ENCODE data around the gene KRTAP6-3.

KRTAP6-3 gene

DNA sequence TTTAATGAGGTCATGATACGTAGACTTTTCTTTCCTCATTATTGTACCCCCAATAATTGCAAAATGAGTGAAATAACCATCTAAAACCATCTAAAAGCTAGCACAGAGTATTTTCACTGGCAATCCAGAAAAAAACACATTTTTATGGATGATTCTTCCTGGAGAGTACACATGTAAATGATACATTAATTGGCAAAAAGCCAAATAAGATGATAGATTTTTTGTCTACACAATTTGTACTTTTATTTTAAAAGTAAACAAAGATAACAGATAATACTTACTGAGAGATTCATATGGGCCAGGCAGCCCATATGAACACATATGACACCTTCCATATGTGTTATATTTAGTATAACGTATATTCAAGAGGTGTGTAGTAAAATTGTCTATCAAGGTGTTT, 28.6 kb upstream of the KRTAP6-3 start:
- Histone ChIP-seq H3K9ac (ENCODE audit: low read depth, low read length, poor library complexity, severe bottlenecking) (no peak overlapping the region), H3K4me2 (ENCODE audit: low read depth, low read length, poor library complexity, severe bottlenecking) (no peak overlapping the region), H2AFZ (ENCODE audit: low read length) (no peak overlapping the region), H3F3A (ENCODE audit: low read depth) (no peaks in the 10 kb centered on the region), H3K4me3 (ENCODE audit: low read length, poor library complexity, severe bottlenecking) (no peak overlapping the region), H3K9me2 (replicated peaks; ENCODE audit: low read depth, low read length) (no peaks in the 10 kb centered on the region), H3K36me3 (ENCODE audit: insufficient read depth, low read length) (no peaks in the 10 kb centered on the region), H3K27me3 (ENCODE audit: insufficient read depth, low read length, poor library complexity, severe bottlenecking) (no peaks in the 10 kb centered on the region), H3K79me2 (ENCODE audit: insufficient read depth, low read length) (no peaks in the 10 kb centered on the region), H3K4me1 (ENCODE audit: insufficient read depth, low read length, poor library complexity, severe bottlenecking) (no peaks in the 10 kb centered on the region), H4K20me1 (ENCODE audit: insufficient read depth, low read length, poor library complexity, severe bottlenecking) (no peaks in the 10 kb centered on the region), H3K9me3 (ENCODE audit: insufficient read depth, low read depth, low read length) (no peaks in the 10 kb centered on the region)
- no peak for TF ChIP-seq EZH2phosphoT487 (IDR thresholded peaks at IDR 0.05; ENCODE audit: borderline replicate concordance)
- TF ChIP-seq, protein P1, sequence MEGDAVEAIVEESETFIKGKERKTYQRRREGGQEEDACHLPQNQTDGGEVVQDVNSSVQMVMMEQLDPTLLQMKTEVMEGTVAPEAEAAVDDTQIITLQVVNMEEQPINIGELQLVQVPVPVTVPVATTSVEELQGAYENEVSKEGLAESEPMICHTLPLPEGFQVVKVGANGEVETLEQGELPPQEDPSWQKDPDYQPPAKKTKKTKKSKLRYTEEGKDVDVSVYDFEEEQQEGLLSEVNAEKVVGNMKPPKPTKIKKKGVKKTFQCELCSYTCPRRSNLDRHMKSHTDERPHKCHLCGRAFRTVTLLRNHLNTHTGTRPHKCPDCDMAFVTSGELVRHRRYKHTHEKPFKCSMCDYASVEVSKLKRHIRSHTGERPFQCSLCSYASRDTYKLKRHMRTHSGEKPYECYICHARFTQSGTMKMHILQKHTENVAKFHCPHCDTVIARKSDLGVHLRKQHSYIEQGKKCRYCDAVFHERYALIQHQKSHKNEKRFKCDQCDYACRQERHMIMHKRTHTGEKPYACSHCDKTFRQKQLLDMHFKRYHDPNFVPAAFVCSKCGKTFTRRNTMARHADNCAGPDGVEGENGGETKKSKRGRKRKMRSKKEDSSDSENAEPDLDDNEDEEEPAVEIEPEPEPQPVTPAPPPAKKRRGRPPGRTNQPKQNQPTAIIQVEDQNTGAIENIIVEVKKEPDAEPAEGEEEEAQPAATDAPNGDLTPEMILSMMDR (conservative IDR thresholded peaks at IDR 0.05; ENCODE audit: low read length), result no peak

DNA sequence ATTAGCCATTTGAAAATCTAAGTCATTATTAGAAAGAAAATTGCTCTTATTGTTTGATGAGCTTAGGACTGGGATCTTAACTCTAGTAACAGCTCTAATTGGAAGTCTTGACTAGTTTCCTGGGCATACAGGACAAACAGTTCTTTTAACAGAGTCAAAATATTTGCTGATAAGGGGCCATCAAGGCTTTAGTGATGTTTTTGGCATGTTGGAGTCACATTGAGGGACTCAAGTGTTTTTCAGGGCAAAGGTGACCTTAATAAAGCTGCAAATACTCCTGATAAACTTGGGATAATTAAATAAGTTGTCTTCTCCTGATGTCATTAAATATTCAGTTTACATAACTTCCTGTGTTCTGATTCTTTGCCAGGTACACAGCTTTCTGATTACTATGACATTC, 24.6 kb upstream of the KRTAP6-3 start:
- Histone ChIP-seq H4K20me1 (ENCODE audit: insufficient read depth, low read length, poor library complexity, severe bottlenecking) (no peaks in the 10 kb centered on the region), H3K27me3 (ENCODE audit: insufficient read depth, low read length, poor library complexity, severe bottlenecking) (no peaks in the 10 kb centered on the region), H3K79me2 (ENCODE audit: insufficient read depth, low read length) (no peaks in the 10 kb centered on the region), H3K9me2 (replicated peaks; ENCODE audit: low read depth, low read length) (no peaks in the 10 kb centered on the region), H3K4me3 (ENCODE audit: low read length, poor library complexity, severe bottlenecking) (no peak overlapping the region), H3K9ac (ENCODE audit: low read depth, low read length, poor library complexity, severe bottlenecking) (no peak overlapping the region), H3F3A (ENCODE audit: low read depth) (no peaks in the 10 kb centered on the region), H3K36me3 (ENCODE audit: insufficient read depth, low read length) (no peaks in the 10 kb centered on the region), H3K9me3 (ENCODE audit: insufficient read depth, low read depth, low read length) (no peaks in the 10 kb centered on the region), H2AFZ (ENCODE audit: low read length) (no peak overlapping the region), H3K4me2 (ENCODE audit: low read depth, low read length, poor library complexity, severe bottlenecking) (no peak overlapping the region), H3K4me1 (ENCODE audit: insufficient read depth, low read length, poor library complexity, severe bottlenecking) (no peaks in the 10 kb centered on the region)
- no peak for TF ChIP-seq EZH2phosphoT487 (IDR thresholded peaks at IDR 0.05; ENCODE audit: borderline replicate concordance)
- TF ChIP-seq, protein P1 (conservative IDR thresholded peaks at IDR 0.05; ENCODE audit: low read length), result no peak

DNA sequence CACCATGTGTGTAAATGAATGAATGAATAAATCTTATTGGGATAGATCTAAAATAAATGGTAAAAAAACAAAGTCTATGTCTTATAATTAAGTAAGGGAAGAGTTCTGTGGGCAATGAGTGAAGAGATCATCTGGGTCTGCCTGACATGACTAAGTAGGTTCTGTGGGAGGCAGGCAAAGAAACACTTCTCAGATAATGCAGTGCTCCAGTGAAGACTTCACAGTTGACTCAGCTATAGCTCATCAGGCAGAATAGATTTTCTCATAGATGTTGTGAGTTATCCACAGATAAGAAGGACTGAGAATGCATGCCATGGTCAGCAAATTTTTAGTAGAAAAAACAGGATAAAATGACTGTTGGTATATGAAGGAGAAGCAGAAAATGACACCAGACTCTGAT, 14.5 kb upstream of the KRTAP6-3 start:
- TF ChIP-seq, protein P1 (conservative IDR thresholded peaks at IDR 0.05; ENCODE audit: low read length), result no peak
- no peak for TF ChIP-seq EZH2phosphoT487 (IDR thresholded peaks at IDR 0.05; ENCODE audit: borderline replicate concordance)
- Histone ChIP-seq H3K9me2 (replicated peaks; ENCODE audit: low read depth, low read length) (no peaks in the 10 kb centered on the region), H3K4me2 (ENCODE audit: low read depth, low read length, poor library complexity, severe bottlenecking) (no peak overlapping the region), H4K20me1 (ENCODE audit: insufficient read depth, low read length, poor library complexity, severe bottlenecking) (no peaks in the 10 kb centered on the region), H3K9me3 (ENCODE audit: insufficient read depth, low read depth, low read length) (no peaks in the 10 kb centered on the region), H3K4me3 (ENCODE audit: low read length, poor library complexity, severe bottlenecking) (no peak overlapping the region), H3K9ac (ENCODE audit: low read depth, low read length, poor library complexity, severe bottlenecking) (no peak overlapping the region), H3K79me2 (ENCODE audit: insufficient read depth, low read length) (no peaks in the 10 kb centered on the region), H3K4me1 (ENCODE audit: insufficient read depth, low read length, poor library complexity, severe bottlenecking) (no peaks in the 10 kb centered on the region), H3K36me3 (ENCODE audit: insufficient read depth, low read length) (no peaks in the 10 kb centered on the region), H3K27me3 (ENCODE audit: insufficient read depth, low read length, poor library complexity, severe bottlenecking) (no peaks in the 10 kb centered on the region), H2AFZ (ENCODE audit: low read length) (no peak overlapping the region), H3F3A (ENCODE audit: low read depth) (no peaks in the 10 kb centered on the region)

All from Loucy (cell line).